Measurements from ENCODE around the gene FSCN2. TPM values are rescaled to one million over a fixed set of nuclear protein-coding genes. Genes with fewer than 3 reads are reported as not detected.

Gene FSCN2
- total and polyA plus RNA-seq, 11 donors = 0.22 to 0.72 (median 0.38) TPM; not detected in 3

DNA sequence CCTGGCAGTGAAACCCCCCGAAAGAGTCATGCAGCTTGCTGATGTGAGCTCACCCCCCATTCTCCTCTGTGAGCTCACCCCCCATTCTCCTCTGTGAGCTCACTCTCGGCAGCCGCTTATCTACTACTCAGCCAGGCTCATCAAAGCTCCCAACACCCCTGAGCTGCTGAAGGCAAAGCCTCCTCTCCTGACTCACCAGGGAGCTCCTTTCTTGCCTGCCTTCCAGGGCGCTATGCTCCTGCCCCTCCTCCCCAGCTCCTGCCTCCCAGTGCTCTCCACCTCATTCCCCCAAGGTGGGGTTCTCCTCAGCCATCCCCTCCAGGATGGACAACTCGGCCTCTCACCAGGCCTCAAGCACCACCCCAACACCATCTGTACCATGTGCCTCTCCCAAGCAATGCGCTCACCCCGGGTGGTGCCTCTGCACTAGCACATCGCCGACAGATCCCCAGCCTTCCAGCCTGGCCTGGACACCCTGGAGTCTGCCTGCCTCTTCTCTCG, 51.7 kb downstream of the FSCN2 start:
- H3K36me3 ChIP-seq = peaks cover 0 to 84% (median 64%) of the 10 kb centered on the region in 9 donors
- peak in 3 of 4 donors; percentile 45 to 78 (median 46) for ATAC-seq
- no peak overlapping the region for H3K27ac ChIP-seq
- no peaks in the 10 kb centered on the region for H3K27me3 ChIP-seq
- WGBS, 4 donors = 63 to 73% (median 67%) methylated on average over 10 of the region's 10 CpGs
- H3K9me3 ChIP-seq = no peaks in the 10 kb centered on the region
- TF ChIP-seq, protein P1, sequence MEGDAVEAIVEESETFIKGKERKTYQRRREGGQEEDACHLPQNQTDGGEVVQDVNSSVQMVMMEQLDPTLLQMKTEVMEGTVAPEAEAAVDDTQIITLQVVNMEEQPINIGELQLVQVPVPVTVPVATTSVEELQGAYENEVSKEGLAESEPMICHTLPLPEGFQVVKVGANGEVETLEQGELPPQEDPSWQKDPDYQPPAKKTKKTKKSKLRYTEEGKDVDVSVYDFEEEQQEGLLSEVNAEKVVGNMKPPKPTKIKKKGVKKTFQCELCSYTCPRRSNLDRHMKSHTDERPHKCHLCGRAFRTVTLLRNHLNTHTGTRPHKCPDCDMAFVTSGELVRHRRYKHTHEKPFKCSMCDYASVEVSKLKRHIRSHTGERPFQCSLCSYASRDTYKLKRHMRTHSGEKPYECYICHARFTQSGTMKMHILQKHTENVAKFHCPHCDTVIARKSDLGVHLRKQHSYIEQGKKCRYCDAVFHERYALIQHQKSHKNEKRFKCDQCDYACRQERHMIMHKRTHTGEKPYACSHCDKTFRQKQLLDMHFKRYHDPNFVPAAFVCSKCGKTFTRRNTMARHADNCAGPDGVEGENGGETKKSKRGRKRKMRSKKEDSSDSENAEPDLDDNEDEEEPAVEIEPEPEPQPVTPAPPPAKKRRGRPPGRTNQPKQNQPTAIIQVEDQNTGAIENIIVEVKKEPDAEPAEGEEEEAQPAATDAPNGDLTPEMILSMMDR (IDR thresholded peaks at IDR 0.05) = no peak
- no peak for TF ChIP-seq POLR2A (IDR thresholded peaks at IDR 0.05)
- H3K4me3 ChIP-seq = no peak overlapping the region
- H3K4me1 ChIP-seq = peaks cover 0 to 40% (median 16%) of the 10 kb centered on the region in 12 donors
- intact Hi-C loops (cut with DNase I) = no loop called here
- DNase-seq = peak in 1 of 5 donors; percentile 64

GRCh38 chr17:81580481-81580880, 52.3 kb downstream of the FSCN2 start:
- H3K4me1 ChIP-seq = peaks cover 0 to 40% (median 16%) of the 10 kb centered on the region in 12 donors
- no peak overlapping the region for H3K27ac ChIP-seq
- intact Hi-C loops (cut with DNase I) = no loop called here
- TF ChIP-seq, protein P1 (IDR thresholded peaks at IDR 0.05) = no peak
- no peak for TF ChIP-seq POLR2A (IDR thresholded peaks at IDR 0.05)
- H3K4me3 ChIP-seq = no peak overlapping the region
- DNase-seq = no peak
- H3K36me3 ChIP-seq = peaks cover 0 to 84% (median 68%) of the 10 kb centered on the region in 9 donors
- WGBS, 4 donors = 61 to 74% (median 68%) methylated on average over 6 of the region's 6 CpGs
- H3K27me3 ChIP-seq = no peaks in the 10 kb centered on the region
- H3K9me3 ChIP-seq = no peaks in the 10 kb centered on the region
- ATAC-seq = peak in 2 of 4 donors; percentile 8 to 14

DNA sequence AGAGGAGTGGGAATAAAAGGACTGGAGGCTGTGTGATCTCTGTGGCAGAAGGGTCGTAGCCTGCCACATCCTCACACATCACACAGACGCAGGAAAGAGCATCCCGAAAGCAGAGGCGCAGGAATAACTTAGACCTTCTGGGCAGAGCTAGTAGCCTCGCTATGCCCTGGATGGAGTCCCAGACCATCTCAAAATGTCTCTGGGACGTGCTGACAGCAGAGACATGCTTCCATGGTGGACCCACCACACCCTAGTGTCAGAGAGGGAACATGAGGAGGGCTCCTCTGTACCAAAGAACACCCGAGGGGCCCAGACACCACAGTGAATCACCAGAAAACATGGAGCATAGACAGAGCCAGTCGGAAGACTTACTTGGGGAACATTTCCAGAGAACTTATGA, 53.6 kb downstream of the FSCN2 start:
- no peak for TF ChIP-seq POLR2A (IDR thresholded peaks at IDR 0.05)
- TF ChIP-seq, protein P1 (IDR thresholded peaks at IDR 0.05) = no peak
- Histone ChIP-seq H3K36me3 (peaks cover 0 to 84% (median 72%) of the 10 kb centered on the region in 9 donors), H3K27me3 (no peaks in the 10 kb centered on the region), H3K4me3 (no peak overlapping the region), H3K4me1 (peaks cover 0 to 33% (median 12%) of the 10 kb centered on the region in 12 donors), H3K27ac (peak overlapping the region in 1 of 12 donors; percentile 25), H3K9me3 (no peaks in the 10 kb centered on the region)
- WGBS, 4 donors = 57 to 68% (median 66%) methylated on average over 8 of the region's 8 CpGs
- ATAC-seq (peak in 3 of 4 donors; percentile 37 to 62 (median 40)), DNase-seq (no peak)
- intact Hi-C loops (cut with DNase I) = no loop called here

DNA sequence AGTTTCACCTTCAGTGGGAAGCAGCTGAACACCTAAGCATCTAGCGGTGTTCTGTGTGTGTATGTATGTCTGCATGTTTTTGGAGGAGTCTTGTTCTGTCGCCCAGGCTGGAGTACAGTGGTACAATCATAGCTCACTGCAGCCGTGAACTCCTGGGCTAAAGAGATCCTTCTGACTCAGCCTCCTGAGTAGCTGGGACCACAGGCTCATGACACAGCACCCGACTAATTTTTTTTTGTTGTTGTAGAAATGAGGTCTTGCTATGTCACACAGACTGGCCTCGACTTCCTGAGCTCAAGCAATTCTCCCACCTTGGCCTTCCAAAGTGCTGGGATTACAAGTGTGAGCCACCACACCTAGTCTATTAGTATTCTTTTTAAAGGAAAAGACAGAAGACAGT, 54.2 kb downstream of the FSCN2 start:
- H3K27me3 ChIP-seq = no peaks in the 10 kb centered on the region
- TF ChIP-seq POLR2A (IDR thresholded peaks at IDR 0.05) = no peak
- intact Hi-C loops (cut with DNase I) = no loop called here
- H3K4me3 ChIP-seq = no peak overlapping the region
- DNase-seq (no peak), ATAC-seq (no peak)
- peaks cover 0 to 89% (median 78%) of the 10 kb centered on the region in 9 donors for H3K36me3 ChIP-seq
- no peak overlapping the region for H3K27ac ChIP-seq
- WGBS, 4 donors = 85 to 96% (median 90%) methylated on average over 5 of the region's 5 CpGs
- peaks cover 0 to 27% (median 11%) of the 10 kb centered on the region in 12 donors for H3K4me1 ChIP-seq
- H3K9me3 ChIP-seq = no peaks in the 10 kb centered on the region

DNA sequence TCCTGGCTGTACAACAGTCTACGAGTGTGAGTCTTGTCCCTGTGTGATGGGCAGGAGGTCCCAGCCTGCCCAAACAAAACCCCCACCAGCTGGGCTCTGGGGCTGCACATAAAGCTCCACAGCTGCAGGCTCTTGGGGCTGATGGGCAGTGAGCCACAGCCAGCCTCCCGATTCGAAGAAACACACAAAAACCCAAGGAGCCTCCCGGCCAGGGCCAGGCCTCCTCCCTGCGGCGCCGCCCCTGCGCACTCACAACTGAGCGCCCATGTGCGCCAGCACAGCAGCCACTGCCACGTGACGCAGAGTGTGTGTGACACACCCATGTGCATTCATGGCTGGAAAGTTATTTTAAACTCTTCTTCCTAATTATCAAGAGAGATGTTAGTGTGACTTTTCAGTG, 54.6 kb downstream of the FSCN2 start:
- Histone ChIP-seq H3K27ac (no peak overlapping the region), H3K36me3 (peaks cover 0 to 93% (median 82%) of the 10 kb centered on the region in 9 donors), H3K9me3 (no peaks in the 10 kb centered on the region), H3K4me1 (peaks cover 0 to 23% (median 9%) of the 10 kb centered on the region in 12 donors), H3K27me3 (no peaks in the 10 kb centered on the region), H3K4me3 (no peak overlapping the region)
- ATAC-seq (no peak), DNase-seq (peak in 1 of 5 donors; percentile 25)
- TF ChIP-seq, protein P1 (IDR thresholded peaks at IDR 0.05) = no peak
- TF ChIP-seq POLR2A (IDR thresholded peaks at IDR 0.05) = no peak
- 92 to 95% (median 94%) methylated on average over 11 to 12 of the region's 12 CpGs for WGBS, 4 donors
- intact Hi-C loops (cut with DNase I) = no loop called here
